NCI-H510A (cell line): Measurements from ENCODE around the gene HES7.
"Not testable (repeated sequence)": the region's sequence is repeated elsewhere in the genome, so short reads cannot be mapped to it uniquely, and the experiment has no call there.

ENCODE experiments used
- DNase-seq: peaks from one replicate; lab custom pipeline; 2025; lab: John Stamatoyannopoulos, UW

The HES7 gene

DNA sequence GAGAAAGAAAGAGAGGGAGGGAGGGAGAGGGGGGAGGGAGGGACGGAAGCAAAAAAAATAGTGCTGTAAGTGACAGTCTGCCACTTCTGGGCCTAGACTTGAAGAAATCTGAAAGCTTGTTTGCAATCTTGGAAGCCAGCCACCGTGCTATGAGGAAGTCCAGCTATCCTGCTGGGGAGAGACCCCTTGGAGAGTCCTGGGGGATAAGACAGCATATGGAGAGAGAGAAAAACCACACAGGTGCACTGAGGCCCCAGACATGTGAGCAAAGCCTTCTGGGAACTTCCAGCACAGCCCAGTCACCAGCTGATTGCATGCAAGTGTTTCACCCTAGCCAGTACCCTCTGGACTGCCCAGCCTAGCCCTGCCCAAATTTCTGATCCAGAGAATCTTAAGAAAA is 23.8 kb downstream of the HES7 start:
- no peak for DNase-seq

DNA sequence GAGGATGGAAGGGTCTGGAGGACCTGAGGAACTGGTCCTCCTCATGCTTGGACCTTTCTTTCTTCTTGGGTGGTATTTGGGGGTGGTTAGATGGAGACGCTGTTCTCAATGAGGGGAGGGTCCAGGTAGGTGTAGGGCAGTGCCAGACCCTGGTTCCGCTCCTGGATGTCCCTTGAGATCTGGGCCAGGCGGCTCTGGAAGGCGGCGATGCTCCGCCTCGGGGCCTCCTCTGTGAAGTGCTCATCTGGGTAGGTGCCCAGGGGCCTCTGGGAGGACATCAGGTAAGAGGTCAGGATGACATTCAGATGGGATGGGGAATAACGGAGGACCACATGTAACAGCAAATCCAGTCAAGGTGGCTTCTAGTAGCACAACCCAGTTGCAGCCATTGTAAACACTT is 27.4 kb downstream of the HES7 start:
- DNase-seq, result no peak

DNA sequence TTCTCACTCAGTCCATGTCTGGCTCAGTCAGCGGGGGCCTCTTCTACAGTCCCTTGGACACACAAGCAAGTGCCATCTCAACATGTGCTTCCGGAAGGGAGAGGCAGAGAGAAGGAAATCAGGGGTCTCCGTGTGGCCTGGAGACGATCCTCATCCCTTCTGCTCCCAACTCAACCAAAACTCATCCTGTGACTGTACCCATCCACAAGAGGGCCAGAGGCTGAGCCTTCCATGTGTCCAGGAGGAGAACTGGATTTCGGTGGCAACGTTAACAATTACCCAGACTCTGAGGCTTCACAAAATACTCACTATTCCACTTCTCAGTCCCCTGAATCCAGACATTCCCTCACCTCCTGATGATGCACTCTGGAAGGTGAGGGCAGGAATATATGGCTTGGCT is 28.5 kb downstream of the HES7 start:
- DNase-seq, result no peak

DNA sequence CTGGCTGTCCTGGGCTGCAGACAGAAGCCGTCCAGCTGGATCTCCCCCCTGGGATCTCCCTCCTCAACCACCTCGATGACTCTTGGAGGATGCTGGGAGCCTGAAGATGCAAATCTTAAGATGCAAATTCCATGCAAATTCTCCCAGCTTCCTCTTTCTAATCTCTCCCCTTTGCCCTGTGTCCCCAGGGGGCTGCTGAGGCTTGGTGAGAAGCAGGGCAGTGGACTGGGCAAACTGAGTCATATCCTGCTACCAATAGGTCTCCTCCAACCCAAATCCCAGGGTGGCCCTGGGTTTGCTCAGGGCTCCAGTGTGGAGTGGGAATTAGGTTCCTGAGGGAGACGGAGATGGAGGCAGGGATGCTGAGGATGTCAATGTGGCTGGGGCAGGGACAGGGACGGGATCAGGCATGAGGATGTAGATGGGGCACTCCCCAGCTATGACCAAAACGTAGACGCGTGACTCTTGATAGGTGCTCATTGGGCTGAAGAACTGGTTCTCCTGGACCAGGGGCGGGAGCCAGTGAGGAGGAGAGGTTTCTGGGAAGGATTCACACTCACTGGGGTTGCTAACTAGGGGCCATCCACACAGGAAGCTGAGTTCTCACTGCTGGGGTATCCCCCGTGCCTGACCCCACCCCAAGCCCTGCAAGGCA is 32.7 kb downstream of the HES7 start:
- no peak for DNase-seq

DNA sequence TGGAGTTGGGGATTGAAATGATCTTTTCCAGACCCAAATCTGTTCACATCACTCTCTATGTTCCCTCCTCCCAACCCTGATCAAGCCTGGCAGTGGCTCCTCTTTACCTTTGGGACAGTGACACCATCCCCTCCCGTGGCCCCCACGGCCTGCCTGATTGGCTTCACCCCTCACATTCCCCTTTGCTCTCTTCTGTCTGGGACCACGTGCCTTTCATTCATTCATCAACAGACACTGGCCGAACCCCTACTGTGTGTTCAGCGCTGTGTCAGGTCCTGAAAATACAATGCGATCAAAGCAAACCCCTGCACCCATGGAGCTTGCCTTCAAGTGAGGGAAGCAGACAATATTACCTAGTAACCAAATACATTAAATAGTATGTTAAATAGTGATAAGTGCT is 34.2 kb downstream of the HES7 start:
- DNase-seq, result no peak

DNA sequence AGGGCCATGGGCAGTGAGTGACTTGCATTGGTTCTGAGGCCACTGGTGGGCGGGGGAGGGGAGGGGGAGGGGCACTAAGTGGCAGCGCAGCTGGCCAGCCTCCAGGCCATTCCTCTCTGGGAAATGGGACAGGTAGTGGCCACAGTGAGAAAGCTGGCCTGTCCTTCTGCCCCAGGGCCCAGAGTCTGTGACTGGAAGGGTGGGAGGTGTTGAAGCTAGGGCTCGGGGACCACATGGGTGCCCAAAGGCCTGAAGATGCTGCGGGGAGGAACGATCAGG is 36.0 kb downstream of the HES7 start:
- DNase-seq, result no peak

DNA sequence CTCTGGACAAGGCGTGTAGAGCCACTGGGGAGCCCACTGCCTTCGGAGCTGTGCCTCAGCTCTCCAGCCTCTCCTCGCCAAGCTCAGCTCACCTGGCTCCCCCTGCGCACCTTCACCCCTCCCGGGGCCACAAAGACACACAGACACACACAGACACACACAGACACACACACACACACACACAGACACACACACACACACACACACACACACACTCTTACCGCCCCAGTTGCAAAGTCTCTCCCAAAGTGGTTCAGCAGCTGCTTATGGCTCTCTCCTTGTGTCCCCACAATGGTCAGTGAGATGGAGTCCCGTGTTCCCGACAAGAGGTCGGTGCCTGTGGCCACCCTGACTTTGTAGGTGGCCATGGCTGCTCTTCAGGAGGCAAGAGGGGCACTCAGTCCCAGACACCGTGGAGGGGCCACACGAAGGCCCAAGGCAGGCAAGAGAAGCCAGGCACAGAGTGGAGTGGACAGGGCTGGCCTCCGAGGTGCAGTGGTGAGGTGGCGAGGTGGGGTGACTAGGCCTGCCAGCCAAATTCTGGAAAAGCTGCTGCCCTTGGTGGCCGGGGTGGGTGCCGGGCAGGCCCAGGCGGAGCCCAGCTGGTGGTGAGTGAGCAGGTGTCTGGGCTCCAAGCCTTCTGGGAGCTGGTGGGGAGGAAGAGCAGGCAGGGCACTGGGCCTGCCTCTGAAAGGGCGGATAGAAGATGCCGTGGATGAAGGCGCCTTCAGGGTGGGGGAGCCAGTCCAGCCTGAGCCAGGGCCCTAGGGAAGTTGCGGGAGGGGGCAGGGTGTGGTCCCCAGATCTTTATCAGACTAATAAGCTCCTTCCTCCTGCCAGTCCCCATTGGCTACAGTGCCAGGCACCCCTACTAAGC is 36.6 kb downstream of the HES7 start, which contains the start of gene ALOX12B:
ALOX12B (minus strand) TSS at position 642 of the 877 bp plus-strand sequence; CDS start at position 368, 274 bp downstream.
- no peak for DNase-seq

DNA sequence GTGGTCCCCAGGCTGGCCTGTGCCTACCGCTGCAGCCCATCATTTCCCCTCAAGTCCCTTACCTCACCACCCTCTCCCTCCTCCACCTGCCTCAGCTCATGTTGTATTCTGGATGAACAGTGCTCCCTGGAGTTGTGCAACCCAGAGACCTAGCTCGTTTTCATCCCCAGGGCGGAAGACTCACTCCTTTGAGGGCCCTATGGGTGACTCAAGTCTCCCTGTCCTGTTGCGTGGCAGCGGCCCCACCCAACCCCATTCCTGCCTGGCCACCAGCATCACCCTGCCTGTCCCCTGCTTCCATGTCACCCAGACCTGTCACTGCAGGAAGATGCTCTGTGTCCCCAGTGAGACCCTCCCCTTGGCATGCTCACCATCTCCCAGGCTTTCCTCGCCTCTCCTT is 39.7 kb downstream of the HES7 start:
- no peak for DNase-seq

DNA sequence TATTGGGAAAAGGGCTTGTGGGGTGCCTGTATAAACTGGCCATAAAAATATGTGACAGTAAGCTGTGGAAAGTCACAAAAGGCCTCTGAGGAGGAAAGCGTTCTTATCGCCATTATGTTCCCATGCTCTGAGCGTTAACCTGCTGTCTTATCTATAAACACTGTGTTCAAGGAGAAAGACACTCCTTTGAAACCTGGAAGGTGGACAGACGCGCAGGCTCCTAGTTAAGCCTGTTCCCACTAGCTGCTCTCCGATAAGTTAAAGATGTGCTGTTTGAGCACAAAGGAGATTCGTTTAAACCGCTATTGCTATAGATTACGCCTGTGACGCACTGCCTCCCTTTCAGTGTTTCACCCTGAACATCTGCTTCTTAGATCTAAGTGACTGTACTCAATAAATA is 41.6 kb downstream of the HES7 start:
- DNase-seq, result no peak

DNA sequence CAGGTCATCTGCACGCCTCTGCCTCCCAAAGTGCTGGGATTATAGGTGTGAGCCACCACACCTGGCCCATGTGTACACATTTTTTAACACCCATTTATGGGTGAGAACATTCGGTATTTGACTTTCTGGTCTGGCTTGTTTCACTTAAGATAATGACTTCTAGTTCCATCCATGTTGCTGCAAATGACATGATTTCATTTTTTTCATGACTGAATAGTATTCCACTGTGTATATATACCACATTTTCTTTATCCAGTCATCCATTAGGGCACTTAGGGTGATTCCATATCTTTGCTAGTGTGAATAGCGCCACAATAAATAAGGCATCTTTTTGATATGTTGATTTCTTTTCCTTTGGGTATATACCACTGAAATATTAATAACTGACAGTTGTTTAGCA is 42.0 kb downstream of the HES7 start:
- DNase-seq, result no peak

DNA sequence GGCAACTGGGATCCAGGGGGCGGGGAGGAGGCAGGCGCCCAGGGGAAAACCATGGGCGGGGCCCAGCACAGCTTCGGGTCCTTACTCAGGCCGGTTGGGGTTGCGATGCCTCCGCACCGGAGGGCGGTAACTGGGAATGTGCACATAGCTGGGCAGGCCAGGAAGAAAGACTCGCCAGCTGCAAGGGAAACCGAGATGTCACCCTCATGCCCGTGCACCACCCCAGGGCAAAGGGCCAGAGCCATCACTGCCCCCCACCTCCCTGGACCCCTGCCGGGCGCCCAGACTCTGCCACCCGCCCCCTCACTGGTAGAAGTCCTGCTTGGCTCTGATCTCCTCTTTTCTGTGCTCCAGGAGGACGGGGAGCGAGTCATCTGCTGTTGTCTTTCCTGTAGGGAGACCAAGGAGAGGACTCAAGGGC is 43.1 kb downstream of the HES7 start:
- no peak for DNase-seq

DNA sequence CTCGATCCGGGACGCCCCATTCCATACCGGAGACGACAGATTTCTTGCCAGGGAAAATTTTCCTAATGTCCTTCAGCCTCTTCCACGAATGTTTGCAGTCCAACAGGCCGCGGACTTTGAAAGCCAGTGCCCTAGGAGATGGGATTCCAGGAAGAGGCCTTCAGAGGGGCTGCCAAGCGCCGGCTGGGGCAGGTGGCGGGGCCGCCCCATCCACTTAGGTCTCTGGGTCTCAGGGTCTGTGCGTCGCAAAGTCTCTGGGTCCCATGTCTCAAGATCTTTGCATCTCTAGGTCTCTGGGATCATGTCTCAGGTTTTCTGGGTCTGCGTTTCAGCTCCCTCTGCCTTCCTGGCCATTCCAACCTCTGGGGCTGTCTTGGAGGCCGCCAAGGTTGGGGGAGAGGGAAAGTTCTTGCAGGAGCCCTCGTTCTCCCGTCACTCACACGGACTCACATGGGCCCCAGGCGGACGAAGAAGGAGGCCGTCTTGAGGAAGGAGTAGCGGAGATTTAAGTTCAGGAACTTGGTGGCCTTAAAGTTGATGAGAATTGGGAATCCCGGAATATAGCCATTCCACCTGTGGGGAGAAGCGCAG is 43.6 kb downstream of the HES7 start:
- DNase-seq, result no peak

DNA sequence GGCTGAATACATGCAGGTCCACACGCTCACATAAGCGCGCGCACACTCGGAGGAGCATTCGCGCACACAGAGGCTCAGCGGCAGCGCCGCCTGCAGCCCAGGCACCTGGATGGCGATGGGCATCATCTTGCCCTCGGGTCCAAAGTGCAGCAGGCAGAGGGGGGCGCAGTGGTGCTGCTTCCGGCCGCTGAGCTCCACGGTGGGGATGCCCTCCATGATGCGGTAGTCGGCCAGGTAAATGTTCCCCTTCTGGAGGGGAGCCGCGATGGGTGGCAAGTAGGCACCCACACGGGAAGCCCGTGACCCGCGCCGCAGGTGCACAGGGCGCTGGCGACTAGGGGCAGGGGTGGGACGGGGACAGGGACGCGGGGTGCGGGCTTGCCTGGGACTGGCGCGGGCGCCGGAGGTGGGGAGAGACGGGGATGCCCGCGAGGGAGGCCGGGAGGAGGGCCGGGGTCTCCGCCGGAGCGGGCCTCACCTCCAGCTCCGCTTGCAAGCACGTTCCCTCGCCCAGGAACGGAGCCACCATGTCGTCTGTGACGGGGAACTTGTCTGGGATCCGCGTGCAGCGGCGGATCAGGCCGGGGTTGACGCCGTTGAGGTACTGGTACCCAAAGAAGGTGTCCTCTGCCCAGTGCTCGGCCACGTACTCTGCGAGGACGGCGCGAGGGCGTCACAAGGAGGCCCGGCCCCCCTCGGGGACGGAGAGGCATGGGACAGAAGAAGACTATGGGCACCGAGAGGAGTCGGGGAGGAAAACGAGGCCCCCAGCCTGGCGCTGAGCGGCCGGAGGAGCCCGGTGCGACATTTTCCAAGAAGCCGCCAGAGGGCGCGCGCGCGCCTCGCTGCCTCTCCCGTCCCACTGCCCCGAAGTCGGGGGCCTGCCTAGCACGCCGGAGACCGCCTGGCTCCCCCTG is 44.4 kb downstream of the HES7 start:
- DNase-seq, result peak; percentile 24

DNA sequence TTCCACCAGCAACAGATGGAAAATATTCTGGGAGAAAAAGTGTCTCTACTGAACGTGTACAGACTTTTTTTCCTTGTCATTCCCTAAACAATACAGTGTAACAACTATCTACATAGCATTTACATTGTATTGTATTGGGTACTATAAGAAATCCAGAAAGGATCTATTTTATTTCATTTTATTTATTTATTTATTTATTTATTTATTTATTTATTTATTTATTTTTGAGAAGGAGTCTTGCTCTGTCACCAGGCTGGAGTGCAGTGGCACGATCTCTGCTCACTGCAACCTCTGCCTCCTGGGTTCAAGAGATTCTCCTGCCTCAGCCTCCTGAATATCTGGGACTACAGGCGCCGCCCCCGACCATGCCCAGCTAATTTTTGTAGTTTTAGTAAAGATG is 46.0 kb downstream of the HES7 start:
- not testable (repeated sequence) for DNase-seq

DNA sequence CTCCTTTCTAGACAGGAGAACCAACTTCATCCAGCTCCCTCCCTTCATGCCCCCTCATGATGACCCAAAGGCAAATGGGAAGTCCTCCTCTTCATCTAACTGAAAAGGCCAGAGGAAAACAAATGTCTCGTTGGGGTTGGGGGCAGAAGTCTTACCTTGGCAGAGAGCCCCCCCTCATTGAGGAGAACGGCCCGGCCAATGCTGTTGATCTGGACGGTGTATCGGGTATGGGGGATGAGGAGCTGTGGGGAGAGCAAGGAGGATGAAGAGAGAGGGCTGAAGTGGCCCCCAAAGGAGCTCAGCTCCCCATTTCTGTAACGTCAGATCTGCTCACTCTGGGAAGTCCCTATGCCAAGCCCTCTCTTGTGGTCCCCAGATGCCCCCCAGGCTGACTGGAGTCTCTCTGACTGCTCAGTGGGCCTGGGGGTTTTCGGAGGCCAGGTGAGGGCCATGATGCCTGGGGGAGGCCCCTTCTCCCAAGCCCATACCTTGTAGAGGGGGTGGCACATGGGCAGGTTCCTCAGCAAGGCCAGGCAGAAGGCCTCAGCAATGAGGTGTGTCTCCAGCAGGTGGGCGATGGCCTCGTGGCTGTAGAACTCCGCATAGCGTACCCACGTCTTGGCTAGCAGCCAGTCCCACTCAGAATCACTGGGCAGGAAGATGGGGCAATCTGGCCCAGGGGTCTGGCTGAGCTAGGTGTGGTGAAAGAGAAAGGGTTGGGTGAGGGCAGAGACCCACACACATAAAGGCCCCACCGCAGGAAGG is 47.2 kb downstream of the HES7 start:
- DNase-seq, result no peak

DNA sequence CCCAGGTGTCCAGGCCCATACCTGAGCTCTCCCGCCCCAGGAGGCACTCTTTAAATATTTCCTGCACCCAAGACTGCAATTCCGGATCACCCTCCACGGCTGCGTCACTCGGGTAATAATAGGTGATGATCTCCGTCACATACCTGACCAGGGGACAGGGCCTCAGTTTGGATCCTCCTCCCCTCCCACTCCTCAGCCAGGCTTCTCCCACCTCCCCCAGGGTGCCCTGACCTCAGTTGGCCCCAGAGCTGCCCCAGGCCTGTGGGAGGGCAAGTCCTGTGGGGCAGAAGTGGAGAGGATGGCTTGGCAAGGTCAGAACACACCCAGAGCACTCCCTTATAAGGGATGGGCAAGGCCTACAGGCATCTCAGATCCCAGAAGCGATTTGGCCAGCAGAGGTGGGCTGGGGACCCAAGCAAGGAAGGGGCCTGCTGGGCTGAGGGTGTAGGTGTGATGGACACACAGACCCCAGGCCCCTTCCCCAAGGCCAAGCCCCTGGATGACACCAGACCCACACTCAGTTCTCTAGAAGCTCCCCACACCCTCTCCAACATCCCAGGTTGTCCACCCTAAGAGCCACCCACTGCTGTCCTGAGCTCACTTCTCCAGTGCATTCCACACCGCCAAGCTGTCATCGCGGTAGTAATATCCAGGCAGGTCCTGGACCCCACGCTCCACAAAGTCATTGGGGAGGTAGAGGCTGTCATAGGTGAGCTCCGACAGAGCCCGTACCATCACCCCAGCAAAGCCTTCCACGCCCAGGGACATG is 48.1 kb downstream of the HES7 start:
- DNase-seq, result no peak

DNA sequence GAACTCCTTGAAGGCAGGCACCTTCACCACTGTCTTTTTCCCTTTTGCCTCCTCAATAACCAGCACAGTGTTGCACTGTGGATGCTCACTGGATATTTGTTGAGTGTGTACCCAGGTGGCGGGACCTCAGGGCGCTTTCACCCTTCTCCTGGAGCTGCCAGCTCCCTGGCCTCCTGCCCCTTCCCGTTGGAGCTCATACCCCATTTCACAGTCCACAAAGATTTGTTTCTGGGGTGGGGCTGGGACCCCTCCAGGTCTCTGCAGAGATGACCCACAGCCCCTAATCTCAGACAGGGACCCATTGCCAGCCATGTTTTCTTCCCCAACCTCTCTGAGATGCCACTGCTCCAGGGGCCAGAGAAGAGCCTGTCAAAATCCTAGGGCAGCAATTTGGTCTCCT is 48.8 kb downstream of the HES7 start:
- no peak for DNase-seq

DNA sequence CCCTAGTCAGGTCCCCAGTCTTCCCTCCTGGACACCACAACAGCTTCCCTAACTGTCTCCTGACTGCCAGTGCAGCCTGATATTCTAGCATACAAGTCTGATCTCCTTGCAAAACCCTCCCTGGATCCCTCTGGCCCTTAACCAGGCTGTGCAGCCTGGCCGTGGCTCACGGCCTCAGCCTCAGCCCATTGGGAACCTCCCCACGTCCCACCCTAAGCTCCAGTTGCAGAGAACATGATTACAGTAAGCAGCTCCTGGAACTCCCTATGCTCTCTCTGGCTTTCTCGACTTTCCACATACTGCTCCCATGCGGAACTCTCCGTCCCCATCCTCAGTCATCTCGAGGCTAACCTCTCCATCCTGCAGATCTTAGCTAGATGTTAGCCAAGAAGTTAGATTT is 49.4 kb downstream of the HES7 start:
- DNase-seq, result no peak

DNA sequence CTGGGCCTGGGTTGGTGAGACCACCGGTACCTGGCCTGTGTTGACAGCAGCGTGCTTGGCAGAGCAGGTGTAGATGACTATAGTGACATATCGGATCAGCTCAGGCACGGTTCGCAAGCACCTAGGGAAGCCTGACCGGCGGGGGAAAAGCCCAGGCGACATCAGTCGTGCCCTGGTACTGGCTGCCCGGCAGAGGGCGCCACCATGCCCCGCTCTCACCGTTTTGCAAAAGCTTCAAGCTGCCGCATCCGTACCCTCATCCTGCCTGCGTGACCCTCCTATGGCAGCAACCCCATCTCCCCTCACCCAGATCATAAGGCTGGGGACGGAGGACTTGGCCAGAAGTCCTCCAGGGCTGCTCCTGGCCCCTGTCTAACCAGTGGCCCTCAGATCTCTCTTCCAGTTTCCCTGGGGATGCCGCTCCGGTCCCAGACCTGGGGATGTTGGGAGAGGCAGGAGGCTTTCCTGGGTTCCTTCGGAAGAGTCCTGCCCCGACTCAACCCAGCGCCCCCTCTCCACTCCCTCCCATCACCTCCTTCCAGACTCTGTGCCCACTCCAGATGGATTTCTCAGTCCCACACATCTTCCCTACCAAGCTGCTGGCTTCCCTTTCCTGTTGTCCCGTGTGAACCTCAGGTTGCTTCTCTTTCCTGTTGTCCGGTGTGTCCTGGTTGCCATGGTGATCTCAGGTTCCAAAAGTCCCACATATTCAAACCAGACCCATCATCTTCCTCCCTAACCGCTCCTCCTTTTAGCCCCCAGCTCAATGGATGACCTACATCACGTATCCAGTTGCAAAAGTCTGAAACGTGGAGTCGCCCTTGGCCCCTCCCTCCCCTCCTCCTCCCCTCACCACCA is 50.0 kb downstream of the HES7 start:
- DNase-seq, result peak; percentile 27
